Muscle of arm (tissue), 12 donors: Measurements from ENCODE around the gene KCNN2. TPM values are rescaled to one million over a fixed set of nuclear protein-coding genes. Genes with fewer than 3 reads are reported as not detected.

Experiments used
- DNase-seq: peaks from one replicate; pipeline ENCODE4 v3.0.0-alpha.2; 2013
- polyA plus RNA-seq, 12 donors: library from polyadenylated mRNA; unstranded; fragments of 120-200 nt; gene quantifications; one replicate each; pipeline ENCODE4 v1.2.1, GENCODE V29; 2013; ENCODE audit not compliant: insufficient read length in 12 of 12

KCNN2 gene
- polyA plus RNA-seq, 12 donors = 5.6 to 12.7 (median 10.2) TPM; not detected in 1

DNA sequence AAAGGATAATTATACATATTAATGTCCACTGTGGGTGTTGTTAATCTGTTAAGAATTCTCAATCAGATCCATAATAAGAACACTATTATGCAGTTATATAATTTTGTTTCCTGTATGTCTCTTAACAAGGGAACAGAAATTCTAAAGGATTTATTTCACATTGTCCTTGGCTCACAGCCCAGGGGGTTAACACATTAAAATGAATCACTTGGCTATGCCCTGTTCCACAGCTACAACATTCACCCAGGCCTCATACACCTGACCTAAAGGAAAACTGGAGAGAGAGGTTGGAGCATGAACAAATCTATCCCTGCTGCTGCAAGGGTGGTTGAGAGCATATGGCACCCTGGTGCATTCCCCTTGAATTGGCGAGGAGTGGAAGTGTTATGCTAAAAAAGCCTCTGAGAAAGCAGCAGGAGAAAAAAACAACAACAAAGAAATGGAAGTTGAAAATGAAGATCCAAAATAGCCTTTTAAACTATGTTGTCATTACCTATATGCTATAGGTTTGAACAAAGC, 116.0 kb downstream of the KCNN2 start:
- DNase-seq = no peak

DNA sequence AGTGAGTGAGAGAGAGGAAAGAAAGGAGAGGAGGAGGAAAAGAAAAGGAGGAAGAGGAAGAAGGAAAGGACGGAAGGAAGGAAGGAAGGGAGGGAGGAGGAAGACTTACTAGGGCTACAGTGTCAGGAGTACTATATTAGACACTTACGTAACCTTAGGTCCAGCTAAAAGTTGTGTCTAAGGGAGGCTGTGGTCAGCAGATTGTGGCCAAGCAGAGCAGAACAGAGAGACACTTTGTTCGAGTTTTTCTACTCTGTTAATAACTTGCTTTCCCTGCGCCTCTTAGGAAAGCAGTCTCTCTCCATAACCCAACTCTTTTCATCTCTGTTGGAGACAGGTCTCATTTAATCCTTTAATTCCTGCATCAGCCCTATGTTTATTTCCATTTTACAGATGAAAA, 138.9 kb downstream of the KCNN2 start:
- no peak for DNase-seq

DNA sequence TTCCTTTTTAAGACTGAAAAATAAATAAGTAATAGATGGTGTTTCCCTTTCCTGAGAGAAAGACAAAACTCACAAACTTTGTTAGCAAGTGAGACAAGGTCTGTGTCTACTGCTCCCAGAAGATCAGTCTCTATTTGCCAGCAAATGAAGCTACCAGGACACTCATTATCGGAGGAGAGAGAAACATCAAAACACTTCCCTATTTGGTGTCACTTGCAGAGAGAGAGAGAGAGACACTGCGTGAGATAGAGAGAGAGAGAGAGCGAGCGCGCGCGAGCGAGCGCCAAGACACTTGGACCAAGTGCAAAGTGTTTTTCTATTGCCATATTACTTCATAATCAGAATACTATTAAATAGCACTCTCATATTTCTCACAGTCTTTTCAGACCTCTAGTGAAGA, 142.7 kb downstream of the KCNN2 start:
- DNase-seq = no peak

DNA sequence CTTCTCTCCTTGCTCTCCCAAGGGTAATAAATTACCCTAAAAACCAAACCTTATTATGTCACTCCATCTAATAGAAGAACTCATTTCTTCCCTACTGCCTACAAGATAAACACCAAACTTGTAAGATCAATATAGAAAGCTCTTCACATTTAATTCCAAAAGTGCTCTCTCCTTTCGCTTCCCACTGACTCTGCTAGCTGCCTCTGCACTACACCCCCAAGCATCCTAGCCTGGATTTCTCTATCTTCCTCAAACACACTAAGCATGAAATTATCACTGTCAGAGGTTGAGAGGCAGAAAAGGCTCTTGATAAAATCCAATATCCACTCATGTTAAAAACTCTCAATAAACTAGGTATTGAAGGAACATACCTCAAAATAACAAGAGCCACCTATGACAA, 162.4 kb downstream of the KCNN2 start:
- no peak for DNase-seq

DNA sequence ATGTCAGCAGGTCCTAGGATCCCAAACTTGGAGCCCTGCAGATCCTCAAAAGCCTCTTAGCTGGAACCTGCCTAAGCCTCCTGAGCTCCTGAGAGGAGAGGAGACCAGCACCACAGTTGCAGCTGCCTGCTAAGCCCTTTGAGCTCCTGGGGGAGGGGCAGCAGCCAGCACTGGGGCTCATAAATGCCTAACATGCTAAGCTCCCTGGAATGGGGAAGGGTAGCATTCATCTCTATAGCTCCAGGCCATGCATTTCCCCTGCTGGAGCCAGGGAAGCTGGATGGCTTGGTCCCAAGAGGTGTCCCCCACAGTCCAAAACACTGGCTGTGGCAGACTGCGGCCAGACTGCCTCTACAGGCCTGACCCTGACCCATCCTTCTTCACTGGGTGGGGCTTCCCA, 182.7 kb downstream of the KCNN2 start:
- no peak for DNase-seq
